SK-N-SH (cell line): ENCODE results near the gene NPFFR1. TPM values are rescaled to one million over a fixed set of nuclear protein-coding genes. Genes with fewer than 3 reads are reported as not detected.

Experiments
- CTCF ChIA-PET: fragments of 300-600, 350-600 bp; formaldehyde crosslinking; extraction: SDS; loops from one replicate; lab custom pipeline; 2021; lab: Yijun Ruan, JAX
- POLR2A ChIA-PET: fragments of 350-600 bp; sonication (Branson Sonifier 250); formaldehyde crosslinking; extraction: SDS; loops from one replicate; lab custom pipeline; 2020; ENCODE audit warnings: antibody characterized with exemption, inconsistent platforms; lab: Yijun Ruan, JAX
- DNase-seq: peaks from one replicate; pipeline ENCODE4 v3.0.0; 2012
- H2AFZ ChIP-seq: fragments of 200-600 bp; sonication (generic); 2 replicates; pipeline ENCODE4 v1.8.1; 2016; ENCODE audit warnings: antibody characterized with exemption, mild to moderate bottlenecking, low read depth
- H3F3A ChIP-seq: fragments of 200-600 bp; sonication (generic); replicated peaks from 2 replicates; pipeline ENCODE3; 2016; ENCODE audit warnings: antibody characterized with exemption, mild to moderate bottlenecking; ENCODE audit not compliant: insufficient read depth
- H3K27ac ChIP-seq, 2 experiments: fragments of 200-500 bp in 1 of 2; fragments of 200-600 bp in 1 of 2; sonication (Bioruptor generic) in 1 of 2; sonication (generic), shearing (Covaris generic) in 1 of 2; 2 replicates each; pipeline versions ENCODE4 v1.5.1 to v1.6.1; 2014 to 2016; ENCODE audit warnings: low read depth in 2 of 2, inconsistent platforms in 1 of 2, low read length in 1 of 2, mild to moderate bottlenecking in 1 of 2, mixed read lengths in 1 of 2
- H3K27me3 ChIP-seq: fragments of 200-600 bp; sonication (generic), shearing (Covaris generic); 2 replicates; pipeline ENCODE4 v1.6.1; 2016; ENCODE audit warnings: mixed run types; ENCODE audit not compliant: insufficient read depth
- H3K36me3 ChIP-seq, 2 experiments: fragments of 200-500 bp in 1 of 2; fragments of 200-600 bp in 1 of 2; sonication (Bioruptor generic) in 1 of 2; sonication (generic) in 1 of 2; replicated peaks in 1 of 2; 2 replicates each; pipeline versions ENCODE3 to v1.5.1; 2014 to 2016; ENCODE audit warnings: low read length in 1 of 2, mild to moderate bottlenecking in 1 of 2; ENCODE audit not compliant: insufficient read depth in 2 of 2, control insufficient read depth in 1 of 2
- H3K4me1 ChIP-seq, 2 experiments: fragments of 200-500 bp in 1 of 2; fragments of 200-600 bp in 1 of 2; sonication (Bioruptor generic) in 1 of 2; sonication (generic), shearing (Covaris generic) in 1 of 2; 2 replicates each; pipeline versions ENCODE4 v1.5.1 to v1.6.1; 2014 to 2016; ENCODE audit warnings: low read depth in 1 of 2, low read length in 1 of 2, mixed run types in 1 of 2; ENCODE audit not compliant: insufficient read depth in 2 of 2, control insufficient read depth in 1 of 2
- H3K4me2 ChIP-seq: fragments of 200-600 bp; sonication (generic), shearing (Covaris generic); 2 replicates; pipeline ENCODE4 v1.6.1; 2017; ENCODE audit warnings: mixed run types
- H3K4me3 ChIP-seq, 2 experiments: fragments of 200-500 bp in 1 of 2; fragments of 200-600 bp in 1 of 2; sonication (Bioruptor generic) in 1 of 2; sonication (generic), shearing (Covaris generic) in 1 of 2; 2 replicates each; pipeline versions ENCODE4 v1.5.1 to v1.8.1; 2014 to 2016; ENCODE audit warnings: low read depth in 2 of 2, inconsistent platforms in 1 of 2, low read length in 1 of 2, mild to moderate bottlenecking in 1 of 2, mixed read lengths in 1 of 2, moderate library complexity in 1 of 2
- H3K79me2 ChIP-seq: fragments of 200-600 bp; sonication (generic); 2 replicates; pipeline ENCODE4 v1.8.1; 2017; ENCODE audit warnings: mild to moderate bottlenecking; ENCODE audit not compliant: insufficient read depth
- H3K9ac ChIP-seq: fragments of 200-600 bp; sonication (generic); 2 replicates; pipeline ENCODE4 v1.6.1; 2017; ENCODE audit warnings: mixed run types
- H3K9me2 ChIP-seq: fragments of 200-600 bp; sonication (generic); 2 replicates; pipeline ENCODE4 v1.6.1; 2017; ENCODE audit warnings: mixed run types
- H3K9me3 ChIP-seq: fragments of 200-600 bp; sonication (generic); 2 replicates; pipeline ENCODE4 v1.6.1; 2017; ENCODE audit warnings: mixed run types, mild to moderate bottlenecking, moderate library complexity
- H4K20me1 ChIP-seq: fragments of 200-600 bp; sonication (generic); 2 replicates; pipeline ENCODE4 v1.6.1; 2017; ENCODE audit warnings: mild to moderate bottlenecking, mixed run types; ENCODE audit not compliant: insufficient read depth
- CHD2 ChIP-seq: fragments of 150-350 bp; IDR thresholded peaks from 2 replicates; pipeline ENCODE4 v1.6.1; 2018; ENCODE audit warnings: low read length; ENCODE audit not compliant: partially characterized antibody
- EP300 ChIP-seq, 2 experiments: IDR thresholded peaks; 2 replicates each; pipeline versions ENCODE4 v1.4.0 to v1.6.1; 2012; ENCODE audit warnings: borderline replicate concordance in 1 of 2, low read depth in 1 of 2, low read length in 1 of 2
- EZH2phosphoT487 ChIP-seq: fragments of 200-600 bp; sonication (generic); IDR thresholded peaks from 2 replicates; pipeline ENCODE4 v1.6.1; 2017; ENCODE audit warnings: low read depth, mixed run types, mild to moderate bottlenecking, antibody characterized with exemption, moderate library complexity, borderline replicate concordance
- FOSL2 ChIP-seq: IDR thresholded peaks from 2 replicates; pipeline ENCODE4 v1.4.0; 2012; ENCODE audit warnings: low read depth, mild to moderate bottlenecking, moderate library complexity, borderline replicate concordance
- FOXJ3 ChIP-seq: sonication (generic); formaldehyde crosslinking; IDR thresholded peaks from 2 replicates; pipeline ENCODE4 v1.5.1; 2020; ENCODE audit warnings: mild to moderate bottlenecking, missing genetic modification reagents
- FOXM1 ChIP-seq: IDR thresholded peaks from 2 replicates; pipeline ENCODE4 v1.4.0; 2012; ENCODE audit warnings: low read depth, mild to moderate bottlenecking
- GABPA ChIP-seq: IDR thresholded peaks from 2 replicates; pipeline ENCODE4 v1.4.0; 2012; ENCODE audit warnings: low read depth, mild to moderate bottlenecking
- GATA2 ChIP-seq: sonication (generic); formaldehyde crosslinking; IDR thresholded peaks from 2 replicates; pipeline ENCODE4 v1.5.0; 2020; ENCODE audit warnings: mild to moderate bottlenecking, missing genetic modification reagents
- IRF3 ChIP-seq: fragments of 150-350 bp; IDR thresholded peaks from 2 replicates; pipeline ENCODE4 v1.6.1; 2016; ENCODE audit warnings: mild to moderate bottlenecking, low read depth, low read length
- JUND ChIP-seq: IDR thresholded peaks from 2 replicates; pipeline ENCODE4 v1.4.0; 2012
- MAX ChIP-seq: IDR thresholded peaks from 2 replicates; pipeline ENCODE4 v1.4.0; 2012; ENCODE audit warnings: low read depth
- MEF2A ChIP-seq: IDR thresholded peaks from 2 replicates; pipeline ENCODE4 v1.4.0; 2012; ENCODE audit warnings: low read depth, borderline replicate concordance
- MXI1 ChIP-seq: IDR thresholded peaks from 2 replicates; pipeline ENCODE4 v1.6.1; 2012; ENCODE audit warnings: mild to moderate bottlenecking, low read depth, low read length, improper control_type of control experiment
- NFIC ChIP-seq: IDR thresholded peaks from 2 replicates; pipeline ENCODE4 v1.4.0; 2012; ENCODE audit warnings: borderline replicate concordance
- NRF1 ChIP-seq: IDR thresholded peaks from 2 replicates; pipeline ENCODE4 v1.6.1; 2012; ENCODE audit warnings: low read depth, mild to moderate bottlenecking, low read length
- PBX3 ChIP-seq: IDR thresholded peaks from 2 replicates; pipeline ENCODE4; 2012
- POLR2AphosphoS5 ChIP-seq: IDR thresholded peaks from 2 replicates; pipeline ENCODE4 v1.6.1; 2012; ENCODE audit warnings: low read depth, low read length
- RCOR1 ChIP-seq: fragments of 150-350 bp; IDR thresholded peaks from 2 replicates; pipeline ENCODE4 v1.6.1; 2017; ENCODE audit warnings: antibody characterized with exemption, low read length
- RXRA ChIP-seq: IDR thresholded peaks from 2 replicates; pipeline ENCODE4 v1.4.0; 2012; ENCODE audit warnings: low read depth, mild to moderate bottlenecking, borderline replicate concordance
- SIN3A ChIP-seq: IDR thresholded peaks from 2 replicates; pipeline ENCODE4 v1.6.1; 2012; ENCODE audit warnings: low read depth, mild to moderate bottlenecking, low read length, moderate library complexity, borderline replicate concordance
- SMC3 ChIP-seq: IDR thresholded peaks from 2 replicates; pipeline ENCODE4 v1.6.1; 2012; ENCODE audit warnings: low read depth, low read length, improper control_type of control experiment
- USF1 ChIP-seq: IDR thresholded peaks from 2 replicates; pipeline ENCODE4 v1.4.0; 2012; ENCODE audit warnings: low read depth, borderline replicate concordance
- USF2 ChIP-seq: fragments of 150-350 bp; IDR thresholded peaks from 2 replicates; pipeline ENCODE4 v1.6.1; 2017; ENCODE audit warnings: antibody characterized with exemption, low read length, low read depth, borderline replicate concordance
- YY1 ChIP-seq: IDR thresholded peaks from 2 replicates; pipeline ENCODE4 v1.4.0; 2012; ENCODE audit warnings: low read depth, mild to moderate bottlenecking
- WGBS: methylation state at CpG from one replicate; pipeline ENCODE4 v1.1.6; 2017; ENCODE audit warnings: low lambda C conversion rate; 5-methylcytosine and 5-hydroxymethylcytosine counted together
- polyA plus RNA-seq, 3 experiments: library from polyadenylated mRNA; depleted of rRNA; stranded (reverse); fragments of >200 nt; gene quantifications; 2 replicates each; pipeline ENCODE4 v1.2.3, GENCODE V29; 2012

Gene NPFFR1
- polyA plus RNA-seq, 1 of the 3 experiments (the other 2 are of a cell fraction) = not detected

- TF ChIP-seq IRF3 (no peak), NRF1 (no peak), FOSL2 (no peak), FOXJ3 (no peak), MEF2A (no peak), GATA2 (CRISPR knock-in tag) (no peak), SIN3A (no peak), USF1 (no peak)
- TF ChIP-seq, all 33 proteins: peak for 0
Observed at GRCh38 chr10:70268376-70268775, 15.4 kb downstream of the NPFFR1 start (continued).

GRCh38 chr10:70267161-70267933 lies 16.5 kb downstream of the NPFFR1 start:
- H3K9me3 ChIP-seq = no peaks in the 10 kb centered on the region
- H3K4me3 ChIP-seq = no peak overlapping the region
- H3K27me3 ChIP-seq = no peaks in the 10 kb centered on the region
- 81% methylated on average over 8 of the region's 9 CpGs for WGBS
- no peak for DNase-seq
- H3F3A ChIP-seq = peaks cover 5% of the 10 kb centered on the region
- H3K4me1 ChIP-seq = peaks cover 0 to 3% of the 10 kb centered on the region in 2 experiments; a peak in 1 of 4 replicates
- no peaks in the 10 kb centered on the region for H3K79me2 ChIP-seq
- no peaks in the 10 kb centered on the region for H4K20me1 ChIP-seq
- peak overlapping the region; percentile 16; the same call in 1 of the 2 replicates for H3K4me2 ChIP-seq
- no peaks in the 10 kb centered on the region for H3K36me3 ChIP-seq
- H3K9ac ChIP-seq = no peak overlapping the region
- CTCF ChIA-PET = interaction anchor here (1.0 to 2.9 kb wide), 4 partner anchors 11 to 97 kb away, joined by 3 to 9 read pairs (median 5); no protein-coding TSS in a partner anchor
- no peaks in the 10 kb centered on the region for H3K9me2 ChIP-seq
- peak overlapping the region; percentile 21; the same call in 1 of the 2 replicates for H2AFZ ChIP-seq
- POLR2A ChIA-PET = interaction anchor here (1.5 kb wide), 1 partner anchor 97 kb away, joined by 3 read pairs; no protein-coding TSS in a partner anchor
- H3K27ac ChIP-seq = peak overlapping the region in 1 of 2 experiments; percentile 40; a peak in 2 of 4 replicates
- TF ChIP-seq FOXM1 = no peak
- no peak for TF ChIP-seq IRF3
- peak; percentile 18; the same call in 1 of the 2 replicates for TF ChIP-seq USF1
- TF ChIP-seq RCOR1 = no peak
- no peak for TF ChIP-seq GABPA
- no peak for TF ChIP-seq SIN3A
- no peak for TF ChIP-seq USF2
- peak; percentile 40; the same call in 1 of the 2 replicates for TF ChIP-seq NFIC
- no peak for TF ChIP-seq CHD2
- no peak for TF ChIP-seq YY1
- no peak for TF ChIP-seq MXI1
- 0 out of 4 replicates have a peak, but pooled peaks of 1 of the 2 experiments have one; percentile 24 for TF ChIP-seq EP300 (IDR thresholded peaks at IDR 0.05; ENCODE audit: borderline replicate concordance in 1 of 2, low read depth in 1 of 2, low read length in 1 of 2)
- peak; percentile 83 for TF ChIP-seq MAX
- no peak for TF ChIP-seq RXRA
- no peak for TF ChIP-seq MEF2A
- TF ChIP-seq SMC3 = no peak
- TF ChIP-seq PBX3 = peak; percentile 24; the same call in 1 of the 2 replicates
- no peak for TF ChIP-seq GATA2 (CRISPR knock-in tag)
- no peak for TF ChIP-seq POLR2AphosphoS5
- no peak for TF ChIP-seq EZH2phosphoT487
- TF ChIP-seq JUND = peak; percentile 72; the same call in 1 of the 2 replicates
- no peak for TF ChIP-seq NRF1
